Adrenal gland (tissue), 5 donors: ENCODE data around the gene MAST4.

ENCODE experiments used
- CTCF ChIP-seq, 6 experiments: fragments of 450-650 bp in 4 of 6; fragments of 200-600 bp in 2 of 6; sonication (generic) in 1 of 6; IDR thresholded peaks; 1 replicate in 5 of 6; 2 replicates in 1 of 6; pipeline versions ENCODE4 v1.5.1 to v1.8.0; 2016 to 2021; ENCODE audit warnings: antibody characterized with exemption in 6 of 6, mild to moderate bottlenecking in 2 of 6, moderate library complexity in 1 of 6
- POLR2A ChIP-seq, 2 donors: fragments of 450-650 bp; IDR thresholded peaks; one replicate each; pipeline ENCODE4 v1.6.1; 2017; ENCODE audit warnings: antibody characterized with exemption in 2 of 2, mild to moderate bottlenecking in 2 of 2, moderate library complexity in 1 of 2
- donor health status: DM: no; HTN: no; CAD: no.

- no peak for TF ChIP-seq POLR2A (IDR thresholded peaks at IDR 0.05)
- no peak for TF ChIP-seq CTCF (IDR thresholded peaks at IDR 0.05)
Observed at GRCh38 chr5:66585291-66585690, 10.9 kb upstream of the MAST4 start.
